Stimulated activated naive CD4-positive, alpha-beta T cell treated with Interleukin-2 at 50 U/mL for 16 hours (primary cell): ENCODE results near the gene C2CD4A.

Experiments used
- DNase-seq: peaks from one replicate; lab custom pipeline; 2025; lab: John Stamatoyannopoulos, UW

The C2CD4A gene

DNA sequence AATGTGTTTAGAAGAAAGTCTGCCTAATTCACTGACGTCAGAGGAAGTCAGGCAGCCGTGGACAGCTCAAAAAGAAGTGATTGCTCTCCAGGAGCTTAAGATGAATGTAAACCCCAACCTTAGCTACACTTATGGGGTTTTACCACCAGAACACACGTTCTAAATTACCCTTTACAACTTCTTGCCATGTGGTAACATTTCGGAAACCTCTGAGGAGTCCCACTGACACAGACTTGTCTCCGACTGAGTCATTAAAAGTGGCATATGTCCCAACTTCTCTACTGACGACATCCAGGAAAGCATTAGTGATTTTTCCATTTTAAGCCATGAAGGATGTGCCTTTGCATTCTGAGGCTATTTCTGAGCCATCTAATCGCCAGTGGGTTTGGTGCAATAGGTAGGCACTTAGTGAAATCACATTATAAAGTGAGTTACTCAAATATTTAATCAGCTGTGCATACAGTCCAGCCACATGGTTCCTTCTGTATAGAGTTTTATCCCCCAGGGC is 32.4 kb downstream of the C2CD4A start:
- DNase-seq: no peak

DNA sequence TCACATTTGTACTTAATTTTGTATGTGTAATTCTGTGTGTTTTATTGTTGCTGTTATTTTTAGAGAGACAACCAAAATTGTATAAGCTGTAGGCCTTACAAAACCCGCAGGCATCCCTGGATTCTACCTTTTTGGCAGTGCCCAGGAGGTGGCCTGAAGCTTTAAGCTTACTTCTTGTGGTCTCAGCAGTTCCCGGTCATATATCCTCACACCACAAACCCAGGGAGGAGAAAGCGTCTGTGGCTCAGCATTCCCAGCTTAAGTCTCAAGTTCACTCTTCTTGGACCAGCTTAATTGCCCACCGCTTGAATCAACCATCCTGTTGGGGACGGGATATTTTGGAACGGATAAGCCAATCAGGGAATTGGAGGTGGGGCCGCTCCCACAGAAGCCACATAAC is 36.7 kb downstream of the C2CD4A start:
- DNase-seq: no peak

DNA sequence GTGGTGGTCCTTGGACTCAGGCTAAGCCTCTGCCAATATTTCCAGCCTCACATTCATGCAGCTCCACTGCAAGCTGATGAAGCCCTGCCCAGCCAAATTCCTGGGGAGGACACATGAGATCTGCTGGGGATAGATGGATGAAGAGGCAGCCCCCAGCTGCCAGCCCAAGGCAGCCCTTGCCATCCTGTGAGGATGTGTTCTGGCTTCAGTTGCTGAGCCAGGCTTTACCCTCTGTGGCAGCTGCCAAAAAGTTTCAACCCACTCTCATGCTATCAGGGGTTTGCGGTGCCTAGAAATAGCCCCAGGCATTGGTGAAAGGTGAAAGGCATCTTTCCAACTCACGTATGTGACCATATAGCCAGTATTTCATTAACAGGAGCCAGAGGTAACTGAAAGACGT is 37.6 kb downstream of the C2CD4A start:
- no peak for DNase-seq

DNA sequence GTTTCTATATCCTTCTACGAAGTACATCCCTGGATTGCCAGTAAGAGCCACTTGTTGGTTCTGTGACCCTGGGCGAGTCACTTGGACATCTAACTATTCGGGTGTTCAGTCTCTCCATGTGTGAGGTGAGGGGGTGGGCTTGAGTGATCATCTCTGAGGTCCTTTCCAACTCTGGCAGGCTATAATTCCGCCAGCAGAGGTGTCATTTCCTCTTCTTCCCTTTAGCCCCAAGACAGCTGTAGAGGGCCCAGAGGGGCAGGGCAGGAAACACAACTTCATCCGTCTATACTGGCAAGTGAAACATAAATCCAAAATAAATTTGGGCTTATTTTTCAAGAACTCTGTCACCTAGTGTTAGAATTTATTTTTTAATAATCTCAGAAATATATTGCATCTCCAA is 38.1 kb downstream of the C2CD4A start:
- no peak for DNase-seq

DNA sequence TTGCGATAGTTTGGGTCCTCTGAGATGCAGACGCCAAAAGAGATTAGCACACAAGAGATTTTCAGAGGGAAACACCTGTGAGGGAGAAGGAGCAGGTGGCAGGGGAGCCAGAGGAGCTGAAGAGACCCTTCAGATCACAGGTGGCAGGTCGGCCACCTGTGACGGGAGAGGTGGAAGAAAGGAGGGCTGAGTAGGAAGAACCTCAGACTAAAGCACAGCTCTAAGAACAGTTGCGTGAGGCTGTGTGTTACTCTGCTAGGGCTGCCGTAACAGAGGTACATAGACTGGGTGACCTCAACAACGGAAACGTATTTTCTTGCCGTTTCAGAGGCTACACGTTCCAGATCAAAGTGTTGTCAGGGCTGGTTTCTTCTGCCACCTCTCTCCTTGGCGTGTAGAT is 38.5 kb downstream of the C2CD4A start:
- DNase-seq: no peak

DNA sequence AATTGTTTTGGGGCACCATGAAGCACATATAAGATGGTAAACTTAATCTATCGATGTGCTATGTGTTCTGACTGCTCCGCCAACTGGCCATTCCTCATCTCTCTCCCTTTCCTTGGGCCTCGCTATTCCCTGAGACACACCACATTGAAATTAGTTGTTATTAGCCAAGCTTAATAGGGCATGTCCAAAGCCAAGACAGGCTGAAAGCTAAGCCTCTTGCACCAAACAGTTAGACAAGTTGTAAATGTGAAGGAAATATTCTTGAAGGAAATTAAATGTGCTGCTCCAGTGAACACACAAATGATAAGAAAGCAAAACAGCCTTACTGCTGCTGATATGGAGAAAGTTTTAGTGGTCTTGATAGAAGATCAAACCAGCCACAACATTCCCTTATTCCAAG is 39.3 kb downstream of the C2CD4A start:
- DNase-seq: no peak

DNA sequence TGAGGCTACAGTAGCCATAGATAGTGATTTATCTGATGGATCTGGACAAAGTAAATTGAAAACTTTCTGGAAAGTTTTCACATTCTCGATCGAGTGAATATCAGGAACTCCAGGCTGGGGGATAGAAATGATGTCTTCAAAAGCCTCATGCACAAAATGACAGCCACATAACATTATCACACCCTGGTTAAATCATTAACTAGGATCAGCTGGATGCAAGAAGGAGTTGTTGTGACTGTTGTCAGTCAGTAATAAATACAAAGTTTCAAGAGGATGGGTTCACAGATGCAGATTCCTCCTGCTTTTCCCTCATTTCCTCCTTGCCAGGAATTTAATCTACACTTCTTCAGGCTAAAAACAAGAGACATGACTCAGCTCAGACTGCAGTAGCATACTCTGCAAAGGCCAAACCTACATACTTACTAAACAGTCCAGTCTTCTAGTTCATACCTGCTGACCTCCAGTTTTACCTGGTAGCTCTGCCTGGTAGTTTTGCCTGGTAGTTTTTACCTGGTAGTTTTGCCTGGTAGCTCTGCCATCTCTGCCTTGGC is 40.9 kb downstream of the C2CD4A start:
- no peak for DNase-seq

DNA sequence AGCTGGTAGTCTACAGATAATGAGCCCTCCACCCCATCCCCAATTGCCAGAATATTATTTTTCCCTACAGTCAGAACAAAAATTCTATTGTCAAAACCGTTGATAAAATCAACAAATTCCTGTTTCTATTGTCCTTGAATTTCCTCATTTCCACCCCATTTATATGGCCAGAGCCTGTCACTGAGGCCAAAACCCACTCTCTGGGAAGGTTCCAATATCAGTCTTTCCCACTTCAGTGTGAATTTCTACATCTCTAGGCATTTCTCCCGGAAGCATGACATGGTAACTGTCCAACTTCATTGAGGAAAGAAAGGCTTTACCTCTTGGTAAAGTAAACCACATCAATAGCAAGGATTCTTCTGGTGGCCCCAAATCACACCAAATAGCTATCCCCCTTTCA is 41.6 kb downstream of the C2CD4A start:
- no peak for DNase-seq

DNA sequence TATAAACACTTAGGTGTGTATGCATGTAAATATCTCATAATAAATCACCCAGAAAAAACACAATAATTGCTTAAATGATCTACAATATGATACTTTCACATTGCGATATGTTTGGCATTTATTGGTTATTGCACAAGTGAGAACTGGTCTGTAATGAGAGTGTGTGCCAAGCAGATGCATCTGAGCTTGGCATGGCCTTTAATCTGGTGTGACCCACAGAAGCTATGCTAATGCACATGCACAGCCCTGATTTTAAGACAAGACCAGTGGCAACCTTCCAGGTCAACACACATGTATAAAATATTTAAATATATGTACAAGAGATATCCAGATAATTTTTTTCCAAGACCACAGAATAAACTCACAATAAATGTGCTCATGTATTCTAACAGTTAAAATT is 42.7 kb downstream of the C2CD4A start:
- no peak for DNase-seq

DNA sequence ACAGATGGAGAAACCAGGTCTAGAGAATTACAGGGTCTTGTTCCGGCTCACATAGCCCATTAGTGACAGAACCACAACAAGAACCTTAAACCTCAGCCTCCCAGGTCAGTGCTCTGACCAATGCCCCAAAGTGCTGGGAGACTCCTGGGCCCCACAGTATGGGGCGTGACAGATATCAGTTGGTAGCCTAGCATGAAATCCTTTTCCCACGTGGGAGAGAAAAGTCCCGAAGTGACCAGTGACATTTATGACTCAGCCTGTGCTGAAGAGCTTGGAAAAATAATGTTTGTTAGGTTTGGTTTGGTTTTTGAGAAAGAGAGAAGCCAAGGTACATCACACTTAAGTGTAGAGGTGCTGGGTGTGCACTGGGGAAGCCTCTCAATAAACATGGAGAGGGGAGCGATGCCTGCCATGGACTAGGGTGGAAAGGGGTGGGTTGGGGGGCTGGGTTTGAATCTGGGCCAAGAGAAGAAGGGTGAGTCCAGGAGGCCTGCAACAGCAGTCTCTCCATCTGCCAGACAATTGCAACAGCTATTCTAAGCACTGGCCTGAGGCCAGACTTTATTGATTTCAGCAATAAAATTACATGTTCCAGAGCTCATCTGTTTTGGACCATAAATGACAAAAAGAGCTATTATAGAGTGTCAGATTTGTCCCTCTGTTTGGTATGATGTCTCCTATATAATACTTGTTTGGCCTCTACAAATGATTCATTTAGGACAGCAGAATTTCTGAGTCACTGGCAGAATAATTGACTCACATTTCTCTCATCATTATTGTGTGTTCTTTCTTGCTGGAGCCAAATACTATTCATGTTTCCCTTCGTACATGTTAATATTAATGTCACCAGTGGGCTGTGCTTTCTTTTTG is 43.4 kb downstream of the C2CD4A start:
- DNase-seq: no peak

DNA sequence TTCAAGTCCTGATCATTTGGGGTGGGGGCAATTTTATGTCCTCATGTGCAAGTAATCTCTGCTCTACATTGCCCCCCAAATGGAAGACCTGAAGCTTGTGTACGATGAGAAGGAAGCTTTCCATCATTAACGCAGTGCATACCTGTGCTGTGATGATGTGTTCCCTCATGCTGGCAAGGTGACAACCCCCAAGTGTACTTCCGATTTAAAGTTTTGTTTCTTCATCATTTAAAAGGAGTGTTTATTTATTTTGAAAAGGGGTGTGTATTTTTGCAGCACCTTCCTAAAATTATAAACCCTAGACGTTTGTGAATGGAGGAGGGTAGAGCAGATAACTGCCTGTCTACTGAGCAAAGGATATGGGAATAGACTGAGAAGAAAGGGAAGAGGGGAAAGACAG is 45.3 kb downstream of the C2CD4A start:
- DNase-seq: no peak

DNA sequence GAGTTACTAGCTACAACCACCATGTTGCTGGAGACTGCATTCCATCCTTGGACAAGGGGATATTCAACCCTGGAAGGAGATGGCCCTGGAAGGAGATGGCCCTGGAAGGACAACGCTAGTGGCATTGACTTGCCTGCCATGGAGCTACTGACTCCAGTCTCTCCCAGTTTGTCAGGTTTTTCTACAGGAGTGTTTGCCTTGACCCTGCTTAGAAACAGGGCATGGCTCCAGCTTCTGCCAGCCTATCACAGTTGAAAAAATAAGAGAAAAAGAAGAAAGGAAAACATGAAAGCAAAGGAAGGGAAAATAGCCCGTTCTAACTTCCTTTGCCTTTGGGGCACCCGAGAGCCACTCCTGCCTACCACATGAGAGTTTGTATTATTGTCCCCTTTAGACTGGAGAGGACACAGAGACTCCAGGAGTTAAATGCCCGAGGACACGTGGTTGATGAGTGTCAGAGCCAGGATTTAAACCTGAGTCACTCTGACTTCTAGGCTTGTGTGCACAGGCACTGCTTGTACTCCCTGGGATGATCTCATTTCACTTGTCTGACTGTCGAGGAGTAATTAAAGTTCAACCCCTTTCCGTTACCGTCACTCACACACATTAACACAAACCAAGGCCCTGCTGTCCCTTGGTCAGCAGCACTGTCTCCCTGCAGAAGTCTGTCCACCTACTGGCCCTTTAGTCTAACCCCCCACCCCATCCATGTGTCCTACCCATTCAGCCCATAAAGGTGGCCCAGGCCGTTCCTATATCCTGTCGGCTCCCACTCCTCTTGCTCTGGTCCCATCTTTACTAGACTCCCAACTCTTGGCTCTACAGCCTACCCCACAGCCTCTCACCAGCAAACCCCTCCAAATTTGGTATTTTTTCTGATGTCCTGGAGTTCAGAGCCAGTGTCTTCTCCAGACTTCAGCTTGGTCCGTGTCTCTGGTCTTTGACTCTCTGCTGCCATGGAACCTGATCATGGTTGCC is 46.1 kb downstream of the C2CD4A start:
- DNase-seq: no peak

DNA sequence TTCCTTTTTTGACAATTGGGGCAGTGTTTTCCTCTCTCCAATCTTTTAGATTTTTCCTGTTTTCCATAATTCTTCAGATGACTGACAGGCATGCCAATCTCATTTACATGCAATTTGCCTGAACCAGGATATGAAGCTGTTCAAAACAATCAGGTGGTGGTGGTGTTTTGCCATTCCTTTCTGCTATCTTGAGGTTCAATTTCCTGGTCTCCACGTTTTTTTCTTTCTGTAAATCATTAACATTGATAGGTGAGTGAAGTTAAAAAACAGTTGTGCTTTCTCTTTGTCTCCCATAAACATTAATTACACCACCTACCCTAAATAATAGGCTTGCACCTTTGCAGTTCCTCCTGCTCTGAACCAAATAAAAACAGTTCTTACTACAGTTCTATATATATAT is 49.1 kb downstream of the C2CD4A start:
- no peak for DNase-seq

DNA sequence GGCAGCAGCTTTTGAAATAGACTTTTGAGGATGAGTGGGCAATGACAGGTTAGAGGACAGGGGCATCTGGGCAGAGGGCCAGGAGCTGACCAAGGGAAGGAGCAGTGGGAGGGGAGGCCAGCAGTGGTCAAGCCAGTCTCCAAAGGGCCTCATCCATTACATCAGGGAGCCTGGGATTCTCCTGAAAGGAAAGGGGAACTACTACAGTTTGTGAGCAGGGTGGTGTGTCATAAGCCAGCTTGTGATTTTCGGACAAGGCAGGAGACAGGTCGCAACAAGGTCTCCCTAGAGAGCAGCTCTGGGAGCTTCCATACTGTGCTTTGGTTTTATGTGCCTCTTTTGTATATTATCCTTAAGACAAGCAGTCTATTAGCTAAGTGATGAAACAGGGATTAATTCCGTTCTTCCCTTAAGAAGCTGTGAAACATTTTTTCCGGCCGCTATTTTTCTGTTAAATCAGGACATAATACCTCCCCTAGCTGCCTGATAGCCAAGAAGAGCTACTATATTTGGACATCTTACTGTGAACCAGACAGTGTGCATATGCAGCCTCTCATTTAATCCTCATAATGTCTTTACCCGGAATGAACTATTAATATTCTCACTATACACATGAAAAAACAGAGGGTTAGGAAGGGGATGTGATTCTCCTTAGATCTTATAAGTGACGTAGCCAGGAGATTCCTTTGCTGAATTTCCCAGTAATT is 51.9 kb downstream of the C2CD4A start:
- no peak for DNase-seq

DNA sequence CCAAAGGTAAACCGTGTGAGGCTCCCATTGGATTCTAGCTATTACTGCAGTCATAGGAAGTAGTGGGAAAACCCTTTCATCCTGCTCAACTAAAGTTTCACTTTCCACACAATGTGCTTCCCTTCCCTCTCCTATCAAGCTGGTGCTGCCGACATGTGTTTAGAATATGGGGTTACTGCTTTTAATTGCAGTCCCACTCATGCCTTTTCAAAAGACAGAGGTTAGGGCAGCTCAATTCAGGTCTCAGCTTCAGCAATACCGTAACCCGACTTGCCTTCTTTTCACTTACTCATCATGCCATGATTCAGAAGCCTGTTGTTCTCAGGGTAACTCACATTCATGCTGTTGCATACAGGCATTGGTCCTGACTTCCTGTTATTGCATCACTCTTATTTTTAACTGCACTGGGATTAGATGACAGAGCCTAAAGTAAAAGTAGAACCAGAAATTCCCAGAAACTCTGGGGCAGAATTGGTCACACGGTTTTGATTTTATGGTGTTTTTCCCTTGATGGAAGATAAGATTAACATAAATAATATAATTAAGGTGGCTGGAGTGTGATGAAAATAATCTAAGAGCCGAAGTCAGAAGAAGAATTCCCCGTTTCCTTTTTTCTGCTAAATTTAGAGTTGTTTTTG is 52.6 kb downstream of the C2CD4A start:
- DNase-seq: peak; percentile 9

DNA sequence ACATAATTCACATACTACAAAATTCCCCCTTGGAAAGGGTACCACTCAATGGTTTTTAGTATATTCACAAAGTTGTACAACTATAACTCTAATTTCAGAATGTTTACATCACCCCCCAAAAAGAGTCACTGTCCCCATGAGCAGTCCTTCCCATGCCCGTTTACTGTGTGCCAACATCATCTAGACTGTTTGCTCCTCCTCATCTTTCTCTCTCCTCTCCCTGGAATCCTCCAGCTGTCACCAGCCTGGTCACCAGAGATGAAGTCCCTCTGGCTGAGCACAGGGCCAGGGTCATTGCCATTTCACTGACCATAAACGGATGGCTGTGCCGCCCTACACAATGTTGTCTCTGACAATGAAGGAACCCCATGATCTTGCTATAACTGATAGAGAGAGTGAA is 53.1 kb downstream of the C2CD4A start:
- DNase-seq: no peak
